Measurements from ENCODE around the gene HOMER3. TPM values are rescaled to one million over a fixed set of nuclear protein-coding genes. Genes with fewer than 3 reads are reported as not detected.

Gene HOMER3
- total RNA-seq, 2 donors from 2014 or later: 13.6 to 39.8 TPM

DNA sequence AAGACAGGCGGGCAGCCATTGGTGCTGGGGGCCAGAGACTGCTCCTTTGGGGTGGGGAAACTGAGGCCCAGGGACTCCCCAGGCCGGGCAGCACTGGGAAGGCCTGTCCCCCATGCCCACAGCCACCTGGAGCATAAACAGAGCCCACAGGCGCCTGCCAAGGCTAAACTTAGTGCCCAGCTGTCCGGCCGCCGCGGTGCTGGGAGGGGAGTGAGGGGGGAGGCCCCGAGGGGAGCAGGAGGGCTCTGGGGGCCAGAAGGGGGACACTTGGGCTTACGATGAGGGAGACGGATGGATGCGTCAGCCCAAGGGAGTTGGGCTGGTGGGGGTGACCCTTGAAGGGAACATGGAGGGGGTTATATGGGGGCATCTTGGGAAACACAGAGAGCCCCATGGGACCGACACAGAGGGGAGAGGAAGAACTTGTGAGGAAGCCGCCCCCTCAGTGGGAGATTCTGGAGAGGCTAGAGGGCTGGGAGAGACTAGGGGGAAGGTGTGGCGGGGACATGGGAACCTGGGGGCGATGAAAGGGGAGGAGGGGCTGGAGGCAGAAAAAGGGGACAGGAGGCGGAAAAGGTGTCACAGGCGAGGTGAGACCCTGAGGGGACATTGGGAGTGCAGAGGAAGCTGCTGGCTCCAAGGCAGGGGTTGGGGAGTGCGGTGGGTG is 47.3 kb downstream of the HOMER3 start:
- H3K4me1 ChIP-seq: peaks cover 0 to 32% of the 10 kb centered on the region in 2 donors
- H3K36me3 ChIP-seq: no peaks in the 10 kb centered on the region
- TF ChIP-seq, protein P1, sequence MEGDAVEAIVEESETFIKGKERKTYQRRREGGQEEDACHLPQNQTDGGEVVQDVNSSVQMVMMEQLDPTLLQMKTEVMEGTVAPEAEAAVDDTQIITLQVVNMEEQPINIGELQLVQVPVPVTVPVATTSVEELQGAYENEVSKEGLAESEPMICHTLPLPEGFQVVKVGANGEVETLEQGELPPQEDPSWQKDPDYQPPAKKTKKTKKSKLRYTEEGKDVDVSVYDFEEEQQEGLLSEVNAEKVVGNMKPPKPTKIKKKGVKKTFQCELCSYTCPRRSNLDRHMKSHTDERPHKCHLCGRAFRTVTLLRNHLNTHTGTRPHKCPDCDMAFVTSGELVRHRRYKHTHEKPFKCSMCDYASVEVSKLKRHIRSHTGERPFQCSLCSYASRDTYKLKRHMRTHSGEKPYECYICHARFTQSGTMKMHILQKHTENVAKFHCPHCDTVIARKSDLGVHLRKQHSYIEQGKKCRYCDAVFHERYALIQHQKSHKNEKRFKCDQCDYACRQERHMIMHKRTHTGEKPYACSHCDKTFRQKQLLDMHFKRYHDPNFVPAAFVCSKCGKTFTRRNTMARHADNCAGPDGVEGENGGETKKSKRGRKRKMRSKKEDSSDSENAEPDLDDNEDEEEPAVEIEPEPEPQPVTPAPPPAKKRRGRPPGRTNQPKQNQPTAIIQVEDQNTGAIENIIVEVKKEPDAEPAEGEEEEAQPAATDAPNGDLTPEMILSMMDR (IDR thresholded peaks at IDR 0.05): no peak
- H3K9me3 ChIP-seq: no peaks in the 10 kb centered on the region
- no peak overlapping the region for H3K27ac ChIP-seq
- DNase-seq (ENCODE audit: low spot score): no peak
- H3K27me3 ChIP-seq: no peaks in the 10 kb centered on the region
- H3K4me3 ChIP-seq: no peak overlapping the region

DNA sequence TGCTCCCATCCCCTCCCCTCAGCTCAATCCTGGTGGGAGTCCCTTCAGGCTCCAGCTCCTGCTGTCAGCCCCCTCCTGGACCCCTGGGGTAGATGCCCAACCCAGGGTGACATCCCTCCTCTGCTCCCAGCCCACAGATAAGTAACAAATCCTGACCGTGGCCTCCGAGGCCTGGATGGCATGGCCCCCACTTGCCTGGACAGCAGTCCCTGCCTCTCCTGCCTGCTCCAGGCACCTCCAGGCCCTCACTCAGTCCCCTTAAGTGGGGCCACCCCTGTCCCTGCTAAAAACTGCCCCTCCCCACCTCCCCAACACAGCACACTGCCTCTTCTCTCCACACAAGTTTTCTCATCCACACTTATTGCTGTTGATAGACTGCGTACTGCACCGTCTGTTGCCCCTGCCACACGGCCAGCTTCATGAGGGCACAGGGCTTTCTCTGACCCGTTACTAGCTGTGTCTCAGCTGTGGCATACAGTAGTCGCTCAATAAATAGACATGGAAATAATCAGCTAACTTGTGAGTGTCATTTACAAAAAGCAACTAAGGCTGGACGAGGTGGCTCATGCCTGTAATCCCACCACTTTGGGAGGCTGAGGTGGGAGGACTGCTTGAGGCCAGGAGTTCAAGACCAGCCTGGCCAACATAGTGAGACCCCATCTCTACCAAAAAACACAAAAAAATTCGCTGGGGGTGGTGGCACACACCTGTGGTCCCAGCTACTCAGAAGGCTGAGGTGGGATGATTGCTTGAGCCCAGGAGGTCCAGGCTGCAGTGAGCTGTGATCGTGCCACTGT is 50.9 kb downstream of the HOMER3 start:
- DNase-seq (ENCODE audit: low spot score): no peak
- Histone ChIP-seq H3K36me3 (no peaks in the 10 kb centered on the region), H3K27ac (no peak overlapping the region), H3K27me3 (no peaks in the 10 kb centered on the region), H3K9me3 (no peaks in the 10 kb centered on the region), H3K4me1 (peaks cover 0 to 16% of the 10 kb centered on the region in 2 donors), H3K4me3 (no peak overlapping the region)
- TF ChIP-seq, protein P1 (IDR thresholded peaks at IDR 0.05): no peak

DNA sequence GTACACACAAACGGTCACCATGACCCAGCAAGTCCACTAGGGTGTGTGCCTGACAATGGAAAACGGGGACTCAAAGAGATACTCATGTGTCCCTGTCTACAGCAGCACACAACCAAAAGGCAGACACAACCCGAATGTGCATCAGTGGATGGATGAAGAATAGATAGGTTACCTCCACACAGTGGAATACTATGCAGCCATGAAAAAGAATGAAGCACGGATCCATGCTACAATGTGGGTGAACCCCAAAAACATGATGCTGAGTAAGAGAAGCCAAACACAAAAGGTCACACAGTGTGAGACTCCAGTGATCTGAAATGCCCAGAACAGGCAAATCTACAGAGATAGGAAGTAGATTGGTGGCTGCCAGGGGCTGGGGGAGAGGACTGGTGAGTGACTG is 54.0 kb downstream of the HOMER3 start:
- Histone ChIP-seq H3K9me3 (no peaks in the 10 kb centered on the region), H3K27me3 (no peaks in the 10 kb centered on the region), H3K4me3 (no peak overlapping the region), H3K36me3 (no peaks in the 10 kb centered on the region), H3K4me1 (no peaks in the 10 kb centered on the region), H3K27ac (no peak overlapping the region)
- TF ChIP-seq, protein P1 (IDR thresholded peaks at IDR 0.05): no peak
- DNase-seq (ENCODE audit: low spot score): no peak

DNA sequence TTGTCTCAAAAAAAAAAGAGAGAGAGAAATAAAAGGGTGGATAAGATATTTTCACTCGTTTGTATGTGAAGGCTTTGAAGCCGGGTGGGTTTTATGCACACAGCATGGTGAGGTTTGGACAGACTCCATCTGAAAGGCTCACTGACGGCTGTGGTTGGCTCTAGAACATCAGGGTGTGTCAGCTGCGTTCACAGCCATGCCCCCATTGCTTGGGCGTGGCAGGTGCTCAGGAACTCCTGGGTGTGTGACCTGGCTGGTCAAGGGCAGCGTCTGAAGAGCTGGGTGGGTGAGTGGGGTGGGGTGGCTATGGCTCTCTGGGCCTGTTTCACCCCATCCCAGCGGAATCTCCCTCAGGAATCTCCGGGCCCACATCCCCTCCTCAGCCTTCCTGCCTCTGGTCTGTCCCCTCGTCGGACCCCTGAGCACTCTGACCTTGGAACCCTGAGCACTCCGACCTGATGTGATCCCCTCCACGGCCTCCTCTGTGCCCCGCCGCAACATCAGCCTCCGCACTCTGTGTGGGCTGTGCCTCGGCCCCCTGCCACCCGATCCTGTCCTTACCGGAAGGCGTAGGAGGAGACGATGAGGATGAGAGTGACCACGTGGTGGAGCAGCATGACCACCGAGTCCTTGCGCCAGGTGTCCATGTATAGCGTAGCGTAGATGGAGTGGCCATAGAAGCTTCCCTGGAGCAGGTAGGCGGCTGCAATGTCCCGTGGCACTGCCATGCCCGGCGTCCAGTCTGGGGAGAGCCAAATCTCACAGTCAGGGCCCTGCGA is 57.3 kb downstream of the HOMER3 start:
- no peaks in the 10 kb centered on the region for H3K4me1 ChIP-seq
- no peaks in the 10 kb centered on the region for H3K36me3 ChIP-seq
- TF ChIP-seq, protein P1 (IDR thresholded peaks at IDR 0.05): no peak
- DNase-seq (ENCODE audit: low spot score): no peak
- H3K27me3 ChIP-seq: no peaks in the 10 kb centered on the region
- H3K4me3 ChIP-seq: no peak overlapping the region
- H3K9me3 ChIP-seq: no peaks in the 10 kb centered on the region
- H3K27ac ChIP-seq: no peak overlapping the region

DNA sequence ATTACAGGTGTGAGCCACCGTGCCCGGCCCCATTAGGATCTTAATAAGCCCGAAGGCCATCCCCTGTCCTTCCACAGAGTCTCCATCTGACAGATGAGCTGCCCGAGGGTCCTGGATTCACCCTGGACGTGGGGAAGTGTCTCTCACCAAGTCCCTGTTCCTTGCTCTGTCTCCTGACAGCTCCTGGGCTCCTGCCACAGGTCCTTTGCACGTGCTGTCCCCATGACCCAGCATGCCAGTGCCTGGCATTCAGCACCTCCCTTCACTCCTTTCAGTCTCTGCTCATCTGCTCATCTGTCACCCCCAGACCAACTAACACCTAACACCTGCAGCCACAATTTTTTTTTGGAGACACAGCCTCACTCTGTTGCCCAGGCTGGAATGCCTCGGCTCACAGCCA is 59.5 kb downstream of the HOMER3 start:
- Histone ChIP-seq H3K4me1 (no peaks in the 10 kb centered on the region), H3K4me3 (no peak overlapping the region), H3K9me3 (no peaks in the 10 kb centered on the region), H3K36me3 (no peaks in the 10 kb centered on the region), H3K27ac (no peak overlapping the region), H3K27me3 (no peaks in the 10 kb centered on the region)
- TF ChIP-seq, protein P1 (IDR thresholded peaks at IDR 0.05): no peak
- DNase-seq (ENCODE audit: low spot score): no peak

Data from right atrium auricular region (tissue), 2 donors.